PC-9 (cell line): ENCODE data around the gene ZNF71.

ENCODE experiments used
- CTCF ChIP-seq: fragments of 200-600 bp; sonication (generic); conservative IDR thresholded peaks from 2 replicates; pipeline ENCODE4 v1.6.1; 2017; ENCODE audit warnings: mixed run types, antibody characterized with exemption, mild to moderate bottlenecking, moderate library complexity
- EZH2 ChIP-seq: fragments of 200-600 bp; sonication (generic); IDR thresholded peaks from 2 replicates; pipeline ENCODE4 v1.8.0; 2017; ENCODE audit warnings: antibody characterized with exemption, low read depth

DNA sequence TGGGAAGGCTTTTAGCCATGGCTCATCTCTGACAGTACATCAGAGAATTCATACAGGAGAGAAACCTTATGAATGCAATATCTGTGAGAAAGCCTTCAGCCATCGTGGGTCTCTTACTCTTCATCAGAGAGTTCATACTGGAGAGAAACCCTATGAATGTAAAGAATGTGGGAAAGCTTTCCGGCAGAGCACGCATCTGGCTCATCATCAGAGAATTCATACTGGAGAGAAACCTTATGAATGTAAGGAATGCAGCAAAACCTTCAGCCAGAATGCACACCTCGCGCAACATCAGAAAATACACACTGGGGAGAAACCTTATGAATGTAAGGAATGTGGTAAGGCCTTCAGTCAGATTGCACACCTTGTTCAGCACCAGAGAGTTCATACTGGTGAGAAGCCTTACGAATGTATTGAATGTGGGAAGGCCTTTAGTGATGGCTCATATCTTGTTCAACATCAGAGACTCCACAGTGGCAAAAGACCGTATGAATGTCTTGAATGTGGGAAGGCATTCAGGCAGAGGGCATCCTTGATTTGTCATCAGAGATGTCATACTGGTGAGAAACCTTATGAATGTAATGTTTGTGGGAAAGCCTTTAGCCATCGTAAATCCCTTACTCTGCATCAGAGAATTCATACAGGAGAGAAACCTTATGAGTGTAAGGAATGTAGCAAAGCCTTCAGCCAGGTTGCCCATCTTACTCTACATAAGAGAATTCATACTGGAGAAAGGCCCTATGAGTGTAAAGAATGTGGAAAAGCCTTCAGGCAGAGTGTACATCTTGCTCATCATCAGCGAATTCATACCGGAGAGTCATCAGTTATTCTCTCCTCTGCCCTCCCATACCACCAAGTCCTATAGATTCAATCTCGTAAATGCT lies 17.1 kb upstream of the ZNF71 start:
- TF ChIP-seq EZH2 (no peak), CTCF (no peak)
